ENCODE measurements around the gene NEUROD2. TPM values are rescaled to one million over a fixed set of nuclear protein-coding genes. Genes with fewer than 3 reads are reported as not detected.

The NEUROD2 gene
- total RNA-seq, 1 donor from 2014 or later: not detected

DNA sequence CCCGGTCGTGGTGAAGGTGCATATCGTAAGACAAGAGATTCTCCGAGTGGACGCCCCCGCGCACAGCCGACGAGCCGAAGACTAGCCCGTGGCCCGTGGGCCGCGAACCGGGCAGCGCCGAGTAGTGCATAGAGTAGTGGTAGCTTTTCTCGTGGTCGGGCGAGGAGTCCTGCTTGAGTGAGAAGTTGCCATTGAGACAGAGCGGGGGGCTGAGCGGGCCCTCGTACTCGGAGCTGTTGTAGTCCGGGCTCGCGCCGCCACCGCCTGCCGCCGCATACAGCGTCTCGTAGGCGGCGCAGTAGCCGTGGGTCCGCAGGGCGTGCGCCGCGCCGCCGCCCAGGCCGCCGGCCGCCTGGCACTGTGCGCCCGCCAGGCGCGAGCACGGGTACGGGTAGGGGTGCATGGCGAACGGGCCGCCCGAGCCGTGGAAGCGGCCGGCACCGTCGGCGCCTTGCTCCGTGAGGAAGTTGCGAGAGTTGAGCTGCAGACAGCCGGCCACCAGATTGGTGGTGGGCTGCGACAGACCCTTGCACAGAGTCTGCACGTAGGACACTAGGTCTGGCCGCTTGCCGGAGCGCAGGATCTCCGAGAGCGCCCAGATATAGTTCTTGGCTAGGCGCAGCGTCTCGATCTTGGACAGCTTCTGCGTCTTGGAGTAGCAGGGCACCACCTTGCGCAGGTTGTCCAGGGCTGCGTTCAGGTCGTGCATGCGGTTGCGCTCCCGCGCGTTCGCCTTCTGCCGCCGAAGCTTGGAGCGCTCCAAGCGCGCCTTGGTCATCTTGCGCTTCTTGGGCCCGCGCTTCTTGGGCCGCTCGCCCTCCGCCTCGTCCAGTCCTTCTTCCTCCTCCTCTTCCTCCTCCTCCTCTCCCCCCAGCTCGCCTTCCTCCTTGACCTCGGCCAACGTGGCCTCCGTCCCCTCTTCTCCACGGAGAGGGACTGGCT is 2.0 kb downstream of the NEUROD2 start:
- Histone ChIP-seq H3K27ac (no peak overlapping the region), H3K4me1 (peaks cover 17 to 23% of the 10 kb centered on the region in 2 donors), H3K9me3 (no peaks in the 10 kb centered on the region), H3K36me3 (no peaks in the 10 kb centered on the region), H3K4me3 (peak overlapping the region; percentile 37 to 54), H3K27me3 (peaks cover 54% of the 10 kb centered on the region)
- TF ChIP-seq CTCF (IDR thresholded peaks at IDR 0.05): no peak
- intact Hi-C loops (cut with DNase I): no loop called here
- no peak for DNase-seq (ENCODE audit: low spot score in 2 of 2)

GRCh38 chr17:39604911-39605491 is 2.7 kb downstream of the NEUROD2 start:
- Histone ChIP-seq H3K36me3 (no peaks in the 10 kb centered on the region), H3K4me3 (peak overlapping the region; percentile 19 to 54), H3K4me1 (peaks cover 17 to 23% of the 10 kb centered on the region in 2 donors), H3K27me3 (peaks cover 57% of the 10 kb centered on the region), H3K27ac (no peak overlapping the region), H3K9me3 (no peaks in the 10 kb centered on the region)
- intact Hi-C loops (cut with DNase I): no loop called here
- TF ChIP-seq CTCF (IDR thresholded peaks at IDR 0.05): no peak
- no peak for DNase-seq (ENCODE audit: low spot score in 2 of 2)

GRCh38 chr17:39603304-39604016 is 4.3 kb downstream of the NEUROD2 start:
- Histone ChIP-seq H3K27ac (no peak overlapping the region), H3K4me1 (peaks cover 25% of the 10 kb centered on the region in 2 donors), H3K4me3 (no peak overlapping the region), H3K36me3 (no peaks in the 10 kb centered on the region), H3K9me3 (no peaks in the 10 kb centered on the region), H3K27me3 (peaks cover 67% of the 10 kb centered on the region)
- no peak for DNase-seq (ENCODE audit: low spot score in 2 of 2)
- no peak for TF ChIP-seq CTCF (IDR thresholded peaks at IDR 0.05)
- intact Hi-C loops (cut with DNase I): no loop called here

DNA sequence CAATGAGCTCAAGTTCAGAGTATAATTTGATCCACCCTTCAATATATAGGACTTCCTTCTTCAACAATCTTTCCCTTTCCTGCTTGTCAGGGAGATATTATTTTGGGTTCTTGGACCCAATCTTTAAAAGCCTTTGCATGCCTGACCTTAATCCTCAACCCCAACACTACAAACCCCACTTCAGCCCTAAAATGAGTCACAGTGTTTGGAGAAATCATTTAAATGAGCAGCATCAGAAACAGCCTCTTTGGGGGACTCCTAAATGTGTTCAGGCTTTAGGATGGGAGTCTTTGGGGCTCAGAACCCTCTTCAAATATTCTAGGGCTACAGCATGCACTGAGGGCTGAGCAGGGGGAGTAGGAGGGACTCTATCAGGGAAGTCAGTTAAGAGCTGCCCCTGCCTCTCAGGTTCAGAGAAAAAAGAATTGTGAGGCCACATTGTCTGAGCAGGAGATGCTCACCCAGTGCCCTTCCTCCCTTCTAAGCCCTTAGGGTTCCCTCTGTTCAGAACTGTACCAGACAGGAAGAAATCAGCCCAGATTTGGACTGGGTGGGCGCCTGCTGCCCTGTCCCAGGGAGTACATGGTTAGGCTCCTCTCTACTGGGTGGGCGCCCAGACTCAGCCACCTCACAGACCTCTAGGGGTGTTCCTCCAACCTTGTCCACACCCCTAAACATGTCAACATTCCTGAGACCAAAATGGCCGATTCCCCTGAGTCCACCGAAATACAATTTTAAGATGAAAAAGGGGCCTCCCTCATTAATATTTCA is 5.0 kb downstream of the NEUROD2 start:
- peaks cover 25 to 28% of the 10 kb centered on the region in 2 donors for H3K4me1 ChIP-seq
- peaks cover 67% of the 10 kb centered on the region for H3K27me3 ChIP-seq

More for the DNA sequence above, 5.0 kb downstream of the NEUROD2 start:
- H3K36me3 ChIP-seq: no peaks in the 10 kb centered on the region
- H3K9me3 ChIP-seq: no peaks in the 10 kb centered on the region
- H3K27ac ChIP-seq: no peak overlapping the region
- TF ChIP-seq CTCF (IDR thresholded peaks at IDR 0.05): no peak
- DNase-seq (ENCODE audit: low spot score in 2 of 2): no peak
- intact Hi-C loops (cut with DNase I): no loop called here
- H3K4me3 ChIP-seq: no peak overlapping the region
